ENCODE data around the gene RUSF1. TPM values are rescaled to one million over a fixed set of nuclear protein-coding genes. Genes with fewer than 3 reads are reported as not detected.

RUSF1 gene
- polyA plus RNA-seq, 1 of the 3 experiments (the other 2 are of a cell fraction) = 36.5 TPM

DNA sequence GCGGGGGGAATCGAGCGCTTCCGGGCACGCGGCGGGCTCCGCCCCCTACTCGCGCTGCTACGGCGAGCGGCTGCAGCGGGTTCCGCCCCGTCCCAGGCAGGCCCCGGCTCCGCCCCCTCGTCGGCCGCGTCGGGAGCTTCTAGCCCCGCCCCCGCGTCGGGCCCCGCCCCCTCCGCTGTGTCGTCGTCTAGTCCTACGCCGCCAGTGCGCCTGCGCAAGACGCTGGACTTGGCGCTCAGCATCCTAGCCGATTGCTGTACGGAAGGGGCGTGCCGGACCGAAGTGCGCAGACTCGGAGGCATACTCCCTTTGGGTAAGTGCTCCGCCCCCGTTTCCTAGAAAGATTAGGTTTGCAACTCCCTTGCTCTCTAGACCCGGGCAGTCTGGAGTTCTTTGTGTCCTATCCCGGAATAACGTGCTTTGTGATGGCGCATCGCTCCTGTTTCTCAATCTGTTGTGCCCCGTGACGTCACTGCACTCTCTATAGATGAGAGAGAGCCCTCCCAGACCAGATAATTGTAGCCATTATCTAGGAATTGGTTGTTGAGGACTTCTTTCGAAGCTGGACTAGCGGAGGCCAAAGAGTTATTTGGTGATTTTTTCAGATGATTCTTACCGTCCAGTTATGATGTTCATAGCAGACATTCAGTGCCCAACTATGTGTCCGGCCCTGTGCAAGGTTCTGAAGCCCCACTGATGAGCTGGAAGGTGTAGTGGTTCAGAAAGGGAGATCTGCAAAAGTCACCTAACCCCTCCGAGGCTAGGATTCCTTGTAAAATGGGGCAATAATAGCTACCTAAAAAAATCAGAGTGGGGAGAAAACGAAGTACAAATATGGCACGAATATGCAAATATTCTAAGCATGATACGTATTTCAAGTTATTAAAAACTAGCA lies 48.3 kb downstream of the RUSF1 start (continued):
- TF ChIP-seq, protein P1, sequence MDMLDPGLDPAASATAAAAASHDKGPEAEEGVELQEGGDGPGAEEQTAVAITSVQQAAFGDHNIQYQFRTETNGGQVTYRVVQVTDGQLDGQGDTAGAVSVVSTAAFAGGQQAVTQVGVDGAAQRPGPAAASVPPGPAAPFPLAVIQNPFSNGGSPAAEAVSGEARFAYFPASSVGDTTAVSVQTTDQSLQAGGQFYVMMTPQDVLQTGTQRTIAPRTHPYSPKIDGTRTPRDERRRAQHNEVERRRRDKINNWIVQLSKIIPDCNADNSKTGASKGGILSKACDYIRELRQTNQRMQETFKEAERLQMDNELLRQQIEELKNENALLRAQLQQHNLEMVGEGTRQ (IDR thresholded peaks at IDR 0.05; ENCODE audit: borderline replicate concordance, low read depth, low read length) = no peak
- no peak for TF ChIP-seq RCOR1 (IDR thresholded peaks at IDR 0.05; ENCODE audit: low read length)
- TF ChIP-seq FOXM1 (IDR thresholded peaks at IDR 0.05; ENCODE audit: low read depth) = no peak
- TF ChIP-seq FOXJ3 (CRISPR knock-in tag; IDR thresholded peaks at IDR 0.05) = no peak
- TF ChIP-seq MXI1 (IDR thresholded peaks at IDR 0.05; ENCODE audit: low read depth, low read length) = 0 out of 2 replicates have a peak, but pooled peaks have one; percentile 29
- no peak for TF ChIP-seq RXRA (IDR thresholded peaks at IDR 0.05; ENCODE audit: borderline replicate concordance, low read depth)
- no peak for TF ChIP-seq MEF2A (IDR thresholded peaks at IDR 0.05; ENCODE audit: borderline replicate concordance, low read depth)
- TF ChIP-seq EZH2phosphoT487 (IDR thresholded peaks at IDR 0.05; ENCODE audit: borderline replicate concordance, low read depth) = no peak
- TF ChIP-seq RFX5 (IDR thresholded peaks at IDR 0.05; ENCODE audit: low read length) = no peak
- peak; percentile 36 for TF ChIP-seq CHD2 (IDR thresholded peaks at IDR 0.05; ENCODE audit: low read length, partially characterized antibody)
- TF ChIP-seq, protein P2, sequence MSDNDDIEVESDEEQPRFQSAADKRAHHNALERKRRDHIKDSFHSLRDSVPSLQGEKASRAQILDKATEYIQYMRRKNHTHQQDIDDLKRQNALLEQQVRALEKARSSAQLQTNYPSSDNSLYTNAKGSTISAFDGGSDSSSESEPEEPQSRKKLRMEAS (IDR thresholded peaks at IDR 0.05; ENCODE audit: low read depth) = no peak; the same call in 1 of the 2 replicates
- TF ChIP-seq SMC3 (IDR thresholded peaks at IDR 0.05; ENCODE audit: low read depth, low read length) = no peak

DNA sequence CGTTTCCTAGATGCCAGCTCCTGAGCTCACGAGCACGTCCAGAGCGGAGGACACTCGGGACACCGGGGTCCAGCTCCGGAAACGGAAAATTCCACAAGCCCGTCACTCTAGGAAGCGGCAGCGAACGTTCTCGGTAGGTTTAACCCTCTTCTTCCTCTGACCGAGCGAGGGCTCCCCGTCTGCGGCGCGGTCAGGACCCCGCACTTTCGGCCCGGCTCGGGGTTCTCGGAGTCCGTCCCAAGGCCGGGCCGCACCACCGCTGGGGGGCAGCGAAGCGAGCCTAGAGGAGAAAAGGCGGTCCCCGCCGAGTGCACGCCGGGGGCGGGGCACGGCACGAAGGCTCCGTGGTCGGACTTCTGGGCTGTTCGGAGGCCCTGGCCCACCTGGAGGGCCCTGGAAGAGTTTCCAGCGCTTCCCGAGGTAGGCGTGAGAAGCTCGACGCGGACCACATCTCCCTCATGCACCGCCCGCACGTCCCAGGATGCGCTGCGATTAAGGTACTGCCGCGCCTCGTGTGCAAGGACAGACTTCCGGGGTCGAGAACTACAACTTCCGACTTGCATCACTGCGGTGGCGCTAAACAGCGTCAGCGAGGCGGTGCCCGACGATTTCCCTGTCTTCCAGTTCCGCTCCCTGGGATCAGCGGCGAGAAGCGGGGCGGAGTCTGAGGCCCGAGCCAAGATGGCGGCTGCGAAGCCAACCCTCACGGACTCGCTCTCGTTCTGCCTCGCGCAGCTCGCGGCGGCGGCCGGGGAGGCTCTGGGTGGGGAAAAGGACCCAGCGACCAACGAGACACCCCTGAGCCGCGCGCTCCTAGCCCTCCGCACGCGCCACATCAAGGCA lies 49.1 kb downstream of the RUSF1 start, which contains the start of gene ARMC5:
Gene ARMC5, plus strand, starts transcription at position 658 of the 843 bp plus-strand sequence. Its CDS starts 24 bp downstream, at position 682.
- Histone ChIP-seq H3F3A (replicated peaks; ENCODE audit: insufficient read depth) (peaks cover 14% of the 10 kb centered on the region), H3K27ac (ENCODE audit: low read depth in 2 of 2, low read length in 1 of 2) (peak within 1 kb of the TSS; percentile 96 to 97), H3K27me3 (ENCODE audit: insufficient read depth) (no peaks in the 10 kb centered on the region), H3K9me3 (no peaks in the 10 kb centered on the region), H3K4me2 (peak within 1 kb of the TSS; percentile 92), H3K79me2 (ENCODE audit: insufficient read depth) (peaks cover 50% of the 10 kb centered on the region), H3K9me2 (no peaks in the 10 kb centered on the region), H3K4me3 (ENCODE audit: low read depth in 2 of 2, low read length in 1 of 2) (peak within 1 kb of the TSS; percentile 72 to 88), H3K36me3 (replicated peaks in 1 of 2; ENCODE audit: control insufficient read depth in 1 of 2, insufficient read depth in 2 of 2, low read length in 1 of 2) (peaks cover 10% of the 10 kb centered on the region in 2 experiments), H3K9ac (peak within 1 kb of the TSS; percentile 98), H4K20me1 (ENCODE audit: insufficient read depth) (peaks cover 28% of the 10 kb centered on the region), H2AFZ (ENCODE audit: low read depth) (peak within 1 kb of the TSS; percentile 82), H3K4me1 (ENCODE audit: control insufficient read depth in 1 of 2, insufficient read depth in 2 of 2, low read depth in 1 of 2, low read length in 1 of 2) (peaks cover 33 to 35% of the 10 kb centered on the region in 2 experiments; a peak in 2 of 4 replicates)
- CTCF ChIA-PET = interaction anchor here (0.8 to 8.0 kb wide), 22 partner anchors 7 to 410 kb away, joined by 3 to 80 read pairs (median 4); partner anchors contain the start of genes FUS, RUSF1, TGFB1I1 and ZNF843
- POLR2A ChIA-PET = interaction anchor here (0.7 to 3.6 kb wide), 17 partner anchors 8 to 385 kb away, joined by 3 to 15 read pairs (median 4); partner anchors contain the start of genes FUS, KAT8, RUSF1 and TGFB1I1
- WGBS (ENCODE audit: low lambda C conversion rate) = 1% methylated on average over 33 of the region's 91 CpGs
- peak; percentile 89 for DNase-seq
- TF ChIP-seq TAF1 (IDR thresholded peaks at IDR 0.05; ENCODE audit: borderline replicate concordance, low read depth, low read length) (peak; percentile 96), FOXJ3 (CRISPR knock-in tag; IDR thresholded peaks at IDR 0.05) (no peak), ELF1 (IDR thresholded peaks at IDR 0.05) (peak; percentile 99), SMC3 (IDR thresholded peaks at IDR 0.05; ENCODE audit: low read depth, low read length) (peak; percentile 28; the same call in 1 of the 2 replicates), NFIC (IDR thresholded peaks at IDR 0.05; ENCODE audit: borderline replicate concordance) (no peak), EZH2phosphoT487 (IDR thresholded peaks at IDR 0.05; ENCODE audit: borderline replicate concordance, low read depth) (no peak), YY1 (IDR thresholded peaks at IDR 0.05; ENCODE audit: low read depth) (peak; percentile 97), GABPA (IDR thresholded peaks at IDR 0.05; ENCODE audit: low read depth) (peak; percentile 86), MXI1 (IDR thresholded peaks at IDR 0.05; ENCODE audit: low read depth, low read length) (peak; percentile 94), CHD2 (IDR thresholded peaks at IDR 0.05; ENCODE audit: low read length, partially characterized antibody) (peak; percentile 76)
- TF ChIP-seq, protein P3, sequence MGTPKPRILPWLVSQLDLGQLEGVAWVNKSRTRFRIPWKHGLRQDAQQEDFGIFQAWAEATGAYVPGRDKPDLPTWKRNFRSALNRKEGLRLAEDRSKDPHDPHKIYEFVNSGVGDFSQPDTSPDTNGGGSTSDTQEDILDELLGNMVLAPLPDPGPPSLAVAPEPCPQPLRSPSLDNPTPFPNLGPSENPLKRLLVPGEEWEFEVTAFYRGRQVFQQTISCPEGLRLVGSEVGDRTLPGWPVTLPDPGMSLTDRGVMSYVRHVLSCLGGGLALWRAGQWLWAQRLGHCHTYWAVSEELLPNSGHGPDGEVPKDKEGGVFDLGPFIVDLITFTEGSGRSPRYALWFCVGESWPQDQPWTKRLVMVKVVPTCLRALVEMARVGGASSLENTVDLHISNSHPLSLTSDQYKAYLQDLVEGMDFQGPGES (IDR thresholded peaks at IDR 0.05; ENCODE audit: low read depth, low read length) = no peak
- TF ChIP-seq, protein P4, sequence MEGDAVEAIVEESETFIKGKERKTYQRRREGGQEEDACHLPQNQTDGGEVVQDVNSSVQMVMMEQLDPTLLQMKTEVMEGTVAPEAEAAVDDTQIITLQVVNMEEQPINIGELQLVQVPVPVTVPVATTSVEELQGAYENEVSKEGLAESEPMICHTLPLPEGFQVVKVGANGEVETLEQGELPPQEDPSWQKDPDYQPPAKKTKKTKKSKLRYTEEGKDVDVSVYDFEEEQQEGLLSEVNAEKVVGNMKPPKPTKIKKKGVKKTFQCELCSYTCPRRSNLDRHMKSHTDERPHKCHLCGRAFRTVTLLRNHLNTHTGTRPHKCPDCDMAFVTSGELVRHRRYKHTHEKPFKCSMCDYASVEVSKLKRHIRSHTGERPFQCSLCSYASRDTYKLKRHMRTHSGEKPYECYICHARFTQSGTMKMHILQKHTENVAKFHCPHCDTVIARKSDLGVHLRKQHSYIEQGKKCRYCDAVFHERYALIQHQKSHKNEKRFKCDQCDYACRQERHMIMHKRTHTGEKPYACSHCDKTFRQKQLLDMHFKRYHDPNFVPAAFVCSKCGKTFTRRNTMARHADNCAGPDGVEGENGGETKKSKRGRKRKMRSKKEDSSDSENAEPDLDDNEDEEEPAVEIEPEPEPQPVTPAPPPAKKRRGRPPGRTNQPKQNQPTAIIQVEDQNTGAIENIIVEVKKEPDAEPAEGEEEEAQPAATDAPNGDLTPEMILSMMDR (IDR thresholded peaks at IDR 0.05) = peak; percentile 73
- TF ChIP-seq, protein P2 (IDR thresholded peaks at IDR 0.05; ENCODE audit: low read depth) = peak; percentile 97
- TF ChIP-seq, protein P5, sequence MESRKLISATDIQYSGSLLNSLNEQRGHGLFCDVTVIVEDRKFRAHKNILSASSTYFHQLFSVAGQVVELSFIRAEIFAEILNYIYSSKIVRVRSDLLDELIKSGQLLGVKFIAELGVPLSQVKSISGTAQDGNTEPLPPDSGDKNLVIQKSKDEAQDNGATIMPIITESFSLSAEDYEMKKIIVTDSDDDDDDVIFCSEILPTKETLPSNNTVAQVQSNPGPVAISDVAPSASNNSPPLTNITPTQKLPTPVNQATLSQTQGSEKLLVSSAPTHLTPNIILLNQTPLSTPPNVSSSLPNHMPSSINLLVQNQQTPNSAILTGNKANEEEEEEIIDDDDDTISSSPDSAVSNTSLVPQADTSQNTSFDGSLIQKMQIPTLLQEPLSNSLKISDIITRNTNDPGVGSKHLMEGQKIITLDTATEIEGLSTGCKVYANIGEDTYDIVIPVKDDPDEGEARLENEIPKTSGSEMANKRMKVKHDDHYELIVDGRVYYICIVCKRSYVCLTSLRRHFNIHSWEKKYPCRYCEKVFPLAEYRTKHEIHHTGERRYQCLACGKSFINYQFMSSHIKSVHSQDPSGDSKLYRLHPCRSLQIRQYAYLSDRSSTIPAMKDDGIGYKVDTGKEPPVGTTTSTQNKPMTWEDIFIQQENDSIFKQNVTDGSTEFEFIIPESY (IDR thresholded peaks at IDR 0.05; ENCODE audit: borderline replicate concordance, low read depth) = 0 out of 2 replicates have a peak, but pooled peaks have one; percentile 54
